GM12891 (cell line): ENCODE measurements around the gene CCDC167.
A peak's percentile ranks its signal among the peaks of the same experiment; 100 is the strongest.

Experiments used
- DNase-seq: peaks from one replicate; pipeline ENCODE4 v3.0.0; 2011; ENCODE audit warnings: low spot score; ENCODE audit not compliant: insufficient read length
- FAIRE-seq: peaks from 2 replicates; lab custom pipeline; 2011; peaks lifted over from hg19 to GRCh38; lab: Jason Lieb, UNC
- PAX5 ChIP-seq: IDR thresholded peaks from 2 replicates; pipeline ENCODE4 v1.6.1; 2011; ENCODE audit warnings: low read length, moderate library complexity, mild to moderate bottlenecking; ENCODE audit not compliant: insufficient read depth, severe bottlenecking
- POLR2A ChIP-seq: IDR thresholded peaks from 2 replicates; pipeline ENCODE4 v1.6.1; 2011; ENCODE audit warnings: low read depth, low read length, control low read depth
- POLR2AphosphoS5 ChIP-seq: IDR thresholded peaks from 2 replicates; pipeline ENCODE4 v1.6.1; 2011; ENCODE audit warnings: low read depth, low read length, control low read depth
- POU2F2 ChIP-seq: IDR thresholded peaks from 2 replicates; pipeline ENCODE4 v1.6.1; 2011; ENCODE audit warnings: low read depth, mild to moderate bottlenecking, control low read depth, low read length, moderate library complexity
- SPI1 ChIP-seq: IDR thresholded peaks from 2 replicates; pipeline ENCODE4 v1.6.1; 2011; ENCODE audit warnings: low read depth, low read length, control low read depth
- TAF1 ChIP-seq: IDR thresholded peaks from 2 replicates; pipeline ENCODE4 v1.6.1; 2011; ENCODE audit warnings: low read depth, low read length, control low read depth

Gene CCDC167

GRCh38 chr6:37484786-37485170 is 14.9 kb downstream of the CCDC167 start:
- FAIRE-seq (no peak), DNase-seq (no peak)
- TF ChIP-seq TAF1 (no peak), POLR2A (no peak)

DNA sequence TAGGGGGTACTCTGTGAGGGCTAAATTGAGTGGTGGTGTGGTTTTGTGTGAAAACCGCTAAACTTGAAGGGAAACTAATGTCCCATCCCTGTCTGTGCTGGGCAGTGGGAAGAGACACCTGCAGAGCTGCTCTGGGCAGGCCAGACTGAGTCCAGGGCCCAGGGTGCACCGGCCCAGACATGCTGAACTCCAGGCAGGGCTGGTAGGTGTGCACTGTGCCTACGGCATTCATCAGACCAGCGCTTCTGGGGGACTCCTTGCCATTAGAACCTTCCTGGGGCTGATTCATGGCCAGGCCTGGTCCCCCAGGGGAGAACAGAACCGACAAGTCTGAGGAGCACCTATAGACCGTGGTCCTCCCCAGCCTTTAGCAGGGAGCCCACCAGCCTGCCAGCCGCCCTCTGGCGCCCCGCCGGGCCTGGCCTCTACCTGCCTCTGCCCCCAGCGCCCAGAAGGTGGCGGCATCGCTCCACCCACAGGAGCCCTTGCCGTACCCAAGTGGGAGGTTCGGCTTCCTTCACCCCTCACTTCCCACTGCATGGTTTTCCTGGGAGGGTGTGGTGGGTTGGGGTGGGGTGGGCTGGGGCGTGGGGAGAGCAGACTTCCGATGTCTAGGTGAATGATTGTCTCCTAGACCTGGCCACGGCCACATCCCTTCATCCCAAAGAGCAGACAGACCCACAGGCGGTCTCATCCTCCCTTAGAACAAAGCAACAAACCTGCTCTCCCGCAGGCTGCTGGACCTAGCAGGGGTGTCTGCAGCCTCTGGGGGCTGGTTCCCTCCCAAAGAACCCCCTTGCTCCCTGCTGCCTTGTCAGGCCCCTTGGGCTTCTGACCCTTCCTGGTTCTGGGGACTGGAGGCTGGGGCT is 15.5 kb downstream of the CCDC167 start:
- TF ChIP-seq PAX5 (no peak), SPI1 (no peak), POLR2A (no peak), POU2F2 (no peak), TAF1 (no peak), POLR2AphosphoS5 (no peak)

GRCh38 chr6:37483252-37483901 is 16.3 kb downstream of the CCDC167 start:
- no peak for TF ChIP-seq PAX5
- no peak for TF ChIP-seq SPI1
- TF ChIP-seq POLR2AphosphoS5 = peak; percentile 29; the same call in 1 of the 2 replicates
- FAIRE-seq (no peak), DNase-seq (no peak)

More for the DNA sequence above, 15.5 kb downstream of the CCDC167 start:
- peak; percentile 86 for DNase-seq
- FAIRE-seq = peak; percentile 60

DNA sequence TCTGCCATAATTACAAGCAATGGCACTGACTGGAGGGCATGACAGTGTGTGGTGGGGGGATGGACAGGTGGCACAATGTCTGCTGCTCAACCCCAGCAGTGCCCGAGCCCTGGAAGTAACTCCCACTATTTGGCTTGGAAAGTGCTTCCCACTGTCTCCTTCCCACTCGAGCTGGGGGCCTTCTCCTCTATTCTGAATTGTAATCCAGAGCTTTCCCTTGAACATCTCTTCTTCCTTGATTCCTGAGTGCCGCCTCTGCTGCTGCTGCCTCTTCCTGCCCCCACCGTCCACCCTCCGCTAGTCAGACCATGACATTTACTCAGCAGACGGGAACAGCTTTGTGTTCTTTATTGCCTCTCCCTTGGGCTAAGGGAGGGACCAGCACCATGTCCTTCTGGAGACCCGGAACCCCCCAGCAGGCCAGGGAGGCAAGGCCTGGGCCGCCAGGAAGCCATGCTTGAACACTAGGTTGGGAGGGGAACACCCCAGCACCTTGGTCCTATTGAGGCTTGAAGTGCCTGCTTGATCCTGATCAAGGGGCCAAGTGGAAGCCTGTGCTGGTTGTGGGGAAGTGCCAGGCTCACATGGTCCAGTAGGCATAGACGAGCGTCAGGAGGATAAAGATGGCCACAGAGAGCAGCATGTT is 17.0 kb downstream of the CCDC167 start:
- TF ChIP-seq POU2F2 (no peak), PAX5 (no peak), POLR2AphosphoS5 (no peak; the same call in 1 of the 2 replicates), TAF1 (no peak), POLR2A (no peak), SPI1 (no peak)
- no peak for DNase-seq
- FAIRE-seq = no peak

DNA sequence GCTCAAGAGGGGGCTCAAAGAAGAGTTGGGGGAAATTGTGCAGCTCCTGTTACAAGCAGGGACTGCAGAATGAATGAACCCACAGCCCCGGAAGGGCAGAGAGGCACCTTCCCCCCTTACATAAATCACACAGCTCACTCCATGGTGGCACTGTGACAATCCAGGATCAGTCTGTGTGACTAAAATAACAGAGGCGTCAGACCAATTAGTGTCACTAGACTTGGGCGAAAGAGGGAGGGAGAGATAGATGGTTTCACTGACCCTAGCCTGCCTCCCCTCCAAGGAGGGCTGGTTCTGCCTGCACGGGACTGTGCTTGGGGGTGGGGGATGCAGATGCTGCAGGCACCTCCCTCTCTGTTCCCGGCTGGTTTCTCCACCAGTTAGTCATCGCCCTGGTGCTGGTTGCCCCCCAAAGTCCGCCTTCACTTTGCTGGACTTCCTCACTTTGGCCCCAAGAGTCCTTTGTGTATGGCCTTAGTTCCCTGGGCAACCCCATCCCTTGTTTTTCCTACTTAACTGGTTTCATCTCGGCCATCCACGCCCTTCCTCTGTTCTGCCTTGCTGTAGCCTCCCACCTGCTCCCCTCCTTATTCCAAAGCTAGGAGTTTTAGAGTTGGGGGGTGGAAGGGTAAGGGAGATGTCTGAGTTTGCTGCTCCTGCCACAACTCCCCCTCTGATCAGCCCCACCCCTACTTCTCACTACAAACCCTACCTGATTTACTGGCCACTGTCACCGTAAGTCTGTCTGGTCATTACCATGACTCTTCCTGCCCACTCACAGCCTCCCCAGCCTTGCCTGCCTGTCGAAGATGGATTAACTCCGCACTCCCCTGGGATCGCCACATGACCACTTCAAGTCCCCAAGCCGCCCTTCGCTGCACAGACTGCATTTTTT is 17.7 kb downstream of the CCDC167 start:
- DNase-seq (no peak), FAIRE-seq (no peak)
- TF ChIP-seq POLR2AphosphoS5 = no peak
- no peak for TF ChIP-seq POU2F2
- no peak for TF ChIP-seq POLR2A
- TF ChIP-seq PAX5 = no peak
- no peak for TF ChIP-seq SPI1
- TF ChIP-seq TAF1 = no peak

DNA sequence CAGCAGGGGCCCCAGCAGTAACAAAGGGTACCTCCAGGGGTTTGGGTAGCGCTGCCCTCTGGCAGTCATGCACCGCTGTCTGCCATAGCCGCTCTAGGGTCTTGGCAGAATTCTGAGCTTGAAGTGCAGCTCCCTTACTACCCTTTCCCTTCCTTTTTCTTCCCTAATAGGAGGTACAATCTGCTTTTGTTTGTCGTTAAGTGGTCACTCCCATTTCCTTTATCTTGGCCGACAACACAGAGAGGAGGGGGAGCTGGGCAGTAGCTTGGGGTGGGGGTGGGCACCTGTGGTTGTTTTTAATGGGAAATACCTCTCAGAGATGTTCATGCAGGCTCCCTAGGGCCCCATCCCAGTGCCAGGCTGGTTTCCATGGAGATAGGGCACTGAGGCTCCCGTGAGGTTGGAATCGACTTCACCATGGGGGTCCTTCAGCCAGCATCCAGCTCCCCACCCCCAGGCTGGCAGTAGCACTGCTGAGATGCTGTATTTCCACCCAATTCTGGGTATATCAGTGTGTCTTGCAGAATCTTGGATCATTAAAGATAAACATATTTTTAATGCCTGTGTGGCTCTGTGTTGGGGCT is 18.6 kb downstream of the CCDC167 start:
- no peak for DNase-seq
- FAIRE-seq = no peak
- no peak for TF ChIP-seq POU2F2
- no peak for TF ChIP-seq POLR2A

- DNase-seq (no peak), FAIRE-seq (no peak)
- TF ChIP-seq POU2F2 (no peak), TAF1 (no peak), POLR2AphosphoS5 (no peak)
Measured at GRCh38 chr6:37480118-37480736, 19.5 kb downstream of the CCDC167 start.

DNA sequence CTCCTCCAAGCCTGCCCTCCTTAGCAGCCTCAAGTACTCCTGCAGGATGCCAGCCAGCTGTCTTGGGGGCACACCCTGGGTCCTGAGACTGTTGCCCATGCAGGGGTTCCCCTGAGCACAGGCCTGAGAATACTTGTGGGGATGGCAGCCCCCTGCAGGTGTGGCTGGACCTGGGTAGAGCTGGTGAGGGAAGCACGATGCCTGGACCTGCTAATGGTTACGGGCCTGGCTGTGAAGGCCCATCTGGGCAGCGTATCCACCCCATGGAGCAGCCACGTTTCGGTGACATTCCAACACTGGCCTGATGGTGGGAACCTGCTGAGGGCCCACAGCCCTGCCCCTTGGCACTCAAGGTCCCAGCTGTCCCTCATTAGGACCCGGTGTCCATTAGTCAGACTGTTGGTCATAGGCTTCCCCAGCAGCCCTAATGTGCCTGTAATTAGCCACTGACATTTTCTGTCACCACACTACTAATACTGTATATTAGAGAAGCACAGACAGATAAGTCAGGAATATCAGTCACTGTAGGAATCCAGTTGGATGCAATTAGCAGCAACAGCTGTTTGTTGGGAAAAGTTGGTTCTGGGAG is 20.3 kb downstream of the CCDC167 start:
- TF ChIP-seq POLR2AphosphoS5 (no peak), TAF1 (no peak), POU2F2 (no peak), SPI1 (no peak), POLR2A (no peak), PAX5 (no peak)
- FAIRE-seq (no peak), DNase-seq (no peak)
